HG02678 (cell line): ENCODE results near the gene ARHGAP4.

Source experiments
- ATAC-seq: cut with Tn5 transposase; IDR thresholded peaks from one replicate; pipeline ENCODE4 v1.9.1; 2021; ENCODE audit warnings: mild to moderate bottlenecking, moderate library complexity; ENCODE audit not compliant: unreplicated experiment

Gene ARHGAP4

GRCh38 chrX:153928846-153929245 lies 2.8 kb upstream of the ARHGAP4 start:
- ATAC-seq, result no peak

- ATAC-seq, result peak; percentile 77
These were observed 2.1 kb upstream of the ARHGAP4 start for GRCh38 chrX:153927922-153928760.

- no peak for ATAC-seq
These were observed 1.5 kb upstream of the ARHGAP4 start for GRCh38 chrX:153927672-153927921.

DNA sequence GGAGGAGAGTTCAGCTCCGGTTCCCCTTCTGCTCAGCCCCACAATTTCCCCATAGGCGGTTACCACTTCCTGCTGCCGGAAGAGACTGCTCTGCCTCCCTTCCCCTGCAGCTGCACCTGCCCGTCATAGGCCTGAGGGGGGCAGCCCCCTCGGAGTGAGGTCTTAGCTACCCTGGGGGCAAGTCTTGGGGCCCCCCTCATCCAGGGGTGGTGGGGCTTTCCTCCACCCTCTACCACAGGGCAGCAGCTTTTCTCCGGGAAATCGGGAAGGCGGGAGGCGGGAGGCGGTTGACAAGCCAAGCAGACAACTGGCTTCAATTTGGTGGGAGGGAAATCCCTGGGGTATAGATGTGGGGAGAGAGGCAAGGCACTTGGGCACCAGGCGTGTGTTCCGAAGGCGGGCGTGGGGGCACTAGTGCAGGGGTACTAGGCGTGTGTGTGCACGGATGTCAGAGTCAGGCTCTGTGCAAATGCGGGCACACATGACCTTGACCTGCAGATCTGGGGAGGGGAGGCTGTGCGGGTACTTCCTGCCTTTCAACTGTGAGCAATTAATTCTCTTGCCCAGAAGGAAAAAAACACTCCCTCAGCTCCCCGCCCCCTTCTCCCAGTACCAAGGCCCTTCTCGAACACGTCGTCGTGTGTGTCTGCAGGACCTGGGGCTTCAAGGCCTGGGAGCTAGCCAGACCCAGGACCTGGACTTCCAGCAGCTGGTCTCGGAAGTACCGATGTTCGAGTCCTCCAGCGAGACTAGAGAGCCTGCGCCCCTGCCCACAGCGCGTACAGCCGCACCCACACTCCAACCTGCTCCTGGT lies 1.0 kb upstream of the ARHGAP4 start:
- peak; percentile 32 for ATAC-seq

- no peak for ATAC-seq
These were observed 441 bp upstream of the ARHGAP4 start for GRCh38 chrX:153926552-153926857.

DNA sequence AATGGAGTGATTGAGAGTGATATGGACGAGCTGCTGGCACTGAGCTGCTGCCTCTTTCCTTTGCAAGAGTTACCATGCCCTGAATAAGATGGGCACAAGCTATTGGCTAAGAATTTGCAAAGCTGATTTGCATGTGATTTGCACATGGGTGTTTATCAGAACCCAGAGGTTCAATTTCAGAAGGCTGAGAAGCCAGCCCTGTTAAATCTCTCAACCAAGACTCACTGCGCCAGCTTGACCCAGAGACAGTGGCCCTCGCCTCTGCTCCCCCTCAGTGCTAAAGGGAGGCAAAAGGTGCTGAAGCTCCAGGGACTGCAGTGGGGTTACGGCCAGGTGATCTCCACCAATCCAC lies 701 bp downstream of the ARHGAP4 start:
- no peak for ATAC-seq

GRCh38 chrX:153924149-153924861 lies 1.8 kb downstream of the ARHGAP4 start:
- no peak for ATAC-seq

DNA sequence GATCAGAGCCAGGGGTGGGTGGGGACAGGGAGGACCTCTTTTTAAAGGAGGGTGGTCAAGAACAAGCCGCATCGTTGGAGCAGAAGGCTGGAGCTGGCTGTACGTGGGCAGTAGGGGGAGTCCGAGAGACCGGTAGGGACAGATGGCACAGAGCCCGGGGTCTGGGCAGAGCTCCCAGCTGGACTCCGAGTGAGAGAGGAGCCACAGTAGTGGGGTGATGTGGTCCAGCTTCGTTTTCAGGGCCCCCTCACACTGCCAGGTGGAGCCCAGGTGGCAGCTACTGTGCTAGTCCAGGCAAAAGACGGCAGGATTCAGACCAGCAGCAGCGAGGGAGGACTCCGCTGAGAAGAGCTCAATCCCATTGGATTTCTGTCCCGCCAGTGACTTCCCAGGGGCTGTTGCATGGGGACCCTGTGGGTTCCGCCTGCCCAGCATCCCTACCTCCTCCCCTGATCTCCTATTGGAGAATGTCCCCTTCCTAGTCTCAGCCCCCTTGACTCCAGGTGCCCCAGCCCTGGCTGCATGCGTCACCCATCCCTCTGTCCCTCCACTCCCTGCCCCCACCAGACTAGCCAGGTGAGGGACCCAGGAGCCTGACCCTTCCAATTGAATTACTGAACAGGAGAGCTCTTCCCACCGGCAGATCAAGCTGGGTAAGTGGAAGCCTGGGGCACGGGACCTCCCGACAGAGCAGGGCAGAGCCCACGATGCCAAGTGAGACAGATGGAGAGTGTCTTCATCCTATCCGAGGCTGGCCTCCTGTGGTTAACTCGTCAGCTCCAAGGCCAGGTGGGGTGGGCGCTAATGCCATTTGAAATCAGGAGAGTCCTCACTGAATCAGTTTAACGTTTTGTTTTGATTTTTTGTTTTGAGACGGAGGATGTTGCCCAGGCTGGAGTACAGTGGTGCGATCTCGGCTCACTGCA lies 2.9 kb downstream of the ARHGAP4 start:
- no peak for ATAC-seq

- ATAC-seq, result no peak
These were observed 4.3 kb downstream of the ARHGAP4 start for GRCh38 chrX:153921511-153922446.

- no peak for ATAC-seq
These were observed 5.0 kb downstream of the ARHGAP4 start for GRCh38 chrX:153921070-153921469.

DNA sequence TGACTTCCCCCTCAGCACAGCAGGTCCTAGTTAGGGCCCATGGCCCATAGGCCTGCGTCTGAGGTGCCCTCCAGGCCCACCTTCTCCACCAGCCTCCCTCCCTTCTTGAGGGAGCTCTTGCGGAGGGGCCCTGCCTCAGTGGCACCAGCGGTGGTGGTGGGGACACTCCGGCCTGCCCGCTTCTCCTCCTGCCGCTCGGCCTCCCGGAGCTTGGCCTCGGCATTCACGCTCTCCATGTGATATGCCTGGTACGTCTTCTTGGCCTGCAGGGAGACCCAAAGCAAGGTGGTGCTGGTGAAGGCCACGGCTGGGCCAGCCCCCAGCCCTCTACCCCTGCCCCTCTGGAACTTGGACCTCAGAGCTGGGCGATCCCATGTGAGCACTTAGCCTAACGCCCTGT lies 5.5 kb downstream of the ARHGAP4 start:
- no peak for ATAC-seq

GRCh38 chrX:153919281-153919680 lies 6.8 kb downstream of the ARHGAP4 start:
- no peak for ATAC-seq

DNA sequence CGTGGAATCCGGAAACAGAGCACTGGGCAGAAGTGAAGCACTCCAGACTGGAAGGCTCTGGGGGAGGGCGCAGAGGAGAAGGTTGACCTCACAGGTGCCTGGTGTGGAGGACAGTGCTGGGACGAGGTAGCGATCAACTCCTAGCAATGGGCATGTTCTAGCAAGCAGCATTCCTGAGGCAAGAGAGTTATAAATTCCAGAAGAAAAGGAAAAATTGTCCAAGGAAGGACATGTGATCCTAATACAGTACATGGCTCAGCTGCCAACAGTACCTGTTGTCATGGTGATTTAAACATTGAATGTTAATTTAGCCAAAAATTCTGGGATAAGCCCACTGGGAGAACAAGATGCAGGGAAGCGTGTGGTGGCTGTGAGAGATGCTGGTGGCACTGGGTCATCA lies 8.2 kb downstream of the ARHGAP4 start:
- ATAC-seq, result no peak

DNA sequence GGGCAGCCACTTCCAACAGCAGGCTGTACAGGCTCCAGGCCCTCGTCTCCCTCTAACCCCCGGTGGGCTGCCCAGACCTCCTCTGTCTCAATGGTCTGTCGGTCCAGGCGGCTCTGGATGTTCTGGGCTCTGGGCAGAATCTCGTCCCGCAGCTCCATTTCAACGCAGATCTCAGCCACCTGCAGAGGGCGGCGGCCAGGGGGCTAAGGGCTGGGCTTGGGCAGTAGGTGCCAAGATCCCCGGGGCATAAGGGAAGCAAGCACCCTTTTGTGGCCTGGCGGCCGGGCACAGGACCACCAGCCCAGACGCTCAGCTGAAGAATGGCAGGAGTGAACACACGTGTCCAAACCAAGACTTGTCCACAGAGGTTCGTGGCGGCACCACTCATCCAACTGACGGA lies 12.4 kb downstream of the ARHGAP4 start:
- no peak for ATAC-seq

DNA sequence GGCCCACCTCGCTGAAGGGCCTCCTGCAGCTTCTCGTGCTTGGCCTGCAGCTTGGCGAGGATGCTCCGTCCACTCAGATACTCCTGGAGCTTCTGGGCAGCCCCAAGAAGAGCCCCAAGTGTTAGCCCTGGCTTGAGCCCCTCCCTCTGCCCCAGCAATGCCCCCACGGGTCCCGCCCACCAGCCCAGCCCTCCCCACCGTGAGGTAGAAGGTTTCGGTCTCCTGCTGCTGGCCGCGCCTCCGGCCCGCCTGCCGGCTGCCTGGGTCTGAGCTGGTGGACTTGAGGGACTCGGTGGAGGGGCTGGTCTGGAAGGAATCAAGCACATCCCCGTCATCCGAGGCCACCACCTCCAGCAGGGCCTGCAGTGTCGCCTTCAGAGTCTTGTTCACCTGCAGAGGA lies 12.9 kb downstream of the ARHGAP4 start:
- ATAC-seq, result no peak

DNA sequence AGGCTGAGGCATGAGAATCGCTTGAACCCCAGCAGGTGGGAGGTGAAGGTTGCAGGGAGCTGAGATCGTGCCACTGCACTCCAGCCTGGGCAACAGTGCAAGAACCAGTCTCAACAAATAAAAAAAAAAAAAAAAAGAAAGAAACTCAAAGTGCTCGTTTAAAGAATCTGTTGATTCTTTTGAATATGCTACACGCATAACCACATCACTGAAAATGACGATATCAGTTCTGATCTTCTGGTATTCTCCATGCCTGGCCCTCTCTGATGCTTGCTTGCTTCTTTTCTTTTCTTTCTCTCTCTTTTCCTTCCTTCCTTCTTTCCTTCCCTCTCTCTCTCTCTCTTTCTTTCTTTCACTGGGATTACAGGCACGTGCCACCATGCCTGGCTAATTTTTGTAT lies 14.3 kb downstream of the ARHGAP4 start:
- ATAC-seq, result no peak

- ATAC-seq, result no peak
These were observed 15.6 kb downstream of the ARHGAP4 start for GRCh38 chrX:153910446-153910845.

DNA sequence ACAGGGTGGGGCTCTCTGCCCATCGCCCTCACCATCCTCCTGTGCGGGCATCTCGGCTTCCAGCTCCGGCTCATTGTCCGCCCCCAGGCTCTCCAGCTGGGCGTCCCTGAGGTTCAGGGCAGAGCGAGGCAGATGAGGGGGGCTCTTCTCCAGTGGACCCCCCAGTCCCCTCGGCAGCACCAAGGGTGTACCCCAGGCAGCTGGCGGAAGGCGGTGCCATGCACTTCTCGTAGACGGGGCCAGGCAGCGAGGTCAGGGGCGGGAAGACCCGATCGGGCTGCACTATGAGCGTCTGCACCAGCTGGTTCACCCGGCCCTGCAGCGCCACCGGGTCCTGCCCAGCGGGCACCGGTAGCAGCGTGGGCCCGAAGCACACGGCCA lies 16.1 kb downstream of the ARHGAP4 start:
- no peak for ATAC-seq

- ATAC-seq, result no peak
These were observed 16.8 kb downstream of the ARHGAP4 start for GRCh38 chrX:153909024-153909979.
